Liver (tissue), 9 donors: ENCODE data around the gene ZNF776. TPM values are rescaled to one million over a fixed set of nuclear protein-coding genes. Genes with fewer than 3 reads are reported as not detected.

Experiments used
- DNase-seq: peaks from one replicate; pipeline ENCODE4 v3.0.0-alpha.2; 2017; ENCODE audit warnings: low spot score
- H3K27ac ChIP-seq, 2 donors: one replicate each; pipeline ENCODE4 v1.7.0; 2013; ENCODE audit warnings: inconsistent platforms in 2 of 2, low read length in 2 of 2, control low read depth in 1 of 2, low read depth in 1 of 2, mild to moderate bottlenecking in 1 of 2
- H3K27me3 ChIP-seq, 4 donors: one replicate each; pipeline versions ENCODE4 v1.6.1 to v1.7.0; 2013; ENCODE audit warnings: low read length in 3 of 4, inconsistent platforms in 1 of 4, mild to moderate bottlenecking in 1 of 4, moderate library complexity in 1 of 4; ENCODE audit not compliant: control insufficient read depth in 4 of 4, insufficient read depth in 4 of 4
- H3K36me3 ChIP-seq, 4 donors: one replicate each; pipeline versions ENCODE4 v1.6.1 to v1.7.0; 2013; ENCODE audit warnings: low read length in 3 of 4, mild to moderate bottlenecking in 3 of 4, low read depth in 1 of 4, moderate library complexity in 1 of 4; ENCODE audit not compliant: control insufficient read depth in 4 of 4, insufficient read depth in 3 of 4
- H3K4me1 ChIP-seq, 4 donors: one replicate each; pipeline versions ENCODE4 v1.6.1 to v1.7.0; 2013; ENCODE audit warnings: low read length in 3 of 4, mild to moderate bottlenecking in 3 of 4, moderate library complexity in 1 of 4; ENCODE audit not compliant: control insufficient read depth in 4 of 4, insufficient read depth in 4 of 4
- H3K4me3 ChIP-seq, 3 donors: one replicate each; pipeline versions ENCODE4 v1.6.1 to v1.7.0; 2013; ENCODE audit warnings: low read length in 3 of 3, control low read depth in 1 of 3, low read depth in 1 of 3, mild to moderate bottlenecking in 1 of 3
- H3K9ac ChIP-seq, 2 donors: one replicate each; pipeline ENCODE4 v1.7.0; 2013; ENCODE audit warnings: low read length in 2 of 2, mild to moderate bottlenecking in 2 of 2, moderate library complexity in 2 of 2, control low read depth in 1 of 2, low read depth in 1 of 2
- H3K9me3 ChIP-seq, 4 donors: one replicate each; pipeline versions ENCODE4 v1.6.1 to v1.7.0; 2013; ENCODE audit warnings: low read length in 3 of 4; ENCODE audit not compliant: control insufficient read depth in 4 of 4
- CTCF ChIP-seq: fragments of 150-350 bp; IDR thresholded peaks from 2 replicates; pipeline ENCODE4 v1.5.1; 2017; ENCODE audit warnings: improper control_type of control experiment, low read depth, low read length; ENCODE audit not compliant: missing input control
- EGR1 ChIP-seq, 2 donors: IDR thresholded peaks; 2 replicates each; pipeline ENCODE4 v1.6.1; 2016 to 2018; ENCODE audit warnings: antibody characterized with exemption in 2 of 2, low read depth in 2 of 2
- FOXA1 ChIP-seq: IDR thresholded peaks from 2 replicates; pipeline ENCODE4 v1.6.1; 2016; ENCODE audit warnings: antibody characterized with exemption
- FOXA2 ChIP-seq: IDR thresholded peaks from 2 replicates; pipeline ENCODE4 v1.6.1; 2016; ENCODE audit warnings: antibody characterized with exemption
- GABPA ChIP-seq, 2 donors: IDR thresholded peaks in 1 of 2; conservative IDR thresholded peaks in 1 of 2; 2 replicates each; pipeline ENCODE4 v1.6.1; 2016; ENCODE audit warnings: antibody characterized with exemption in 2 of 2, mild to moderate bottlenecking in 1 of 2, moderate library complexity in 1 of 2
- HNF4A ChIP-seq, 2 donors: conservative IDR thresholded peaks; 2 replicates each; pipeline ENCODE4 v1.6.1; 2016; ENCODE audit warnings: antibody characterized with exemption in 2 of 2, mild to moderate bottlenecking in 2 of 2
- HNF4G ChIP-seq: IDR thresholded peaks from 2 replicates; pipeline ENCODE4 v1.6.1; 2016; ENCODE audit warnings: antibody characterized with exemption
- NR2F2 ChIP-seq: IDR thresholded peaks from 2 replicates; pipeline ENCODE4 v1.6.1; 2016; ENCODE audit warnings: antibody characterized with exemption
- RAD21 ChIP-seq, 2 donors: IDR thresholded peaks; 2 replicates each; pipeline ENCODE4 v1.6.1; 2016; ENCODE audit warnings: antibody characterized with exemption in 2 of 2, mild to moderate bottlenecking in 2 of 2
- RXRA ChIP-seq, 2 donors: IDR thresholded peaks; 2 replicates each; pipeline ENCODE4 v1.6.1; 2017 to 2018; ENCODE audit warnings: antibody characterized with exemption in 2 of 2, mild to moderate bottlenecking in 1 of 2
- SP1 ChIP-seq: IDR thresholded peaks from 2 replicates; pipeline ENCODE4 v1.6.1; 2018; ENCODE audit warnings: antibody characterized with exemption, mild to moderate bottlenecking
- TAF1 ChIP-seq: conservative IDR thresholded peaks from 2 replicates; pipeline ENCODE4 v1.6.1; 2016; ENCODE audit warnings: antibody characterized with exemption, mild to moderate bottlenecking
- YY1 ChIP-seq: IDR thresholded peaks from 2 replicates; pipeline ENCODE4 v1.6.1; 2016; ENCODE audit warnings: antibody characterized with exemption, mild to moderate bottlenecking
- WGBS: extraction: QIAGEN DNeasy Blood & Tissue Kit; methylation state at CpG from one replicate; pipeline ENCODE4 v1.1.7; 2013; 5-methylcytosine and 5-hydroxymethylcytosine counted together
- polyA plus RNA-seq, 2 donors: library from polyadenylated mRNA; stranded (reverse) in 1 of 2; unstranded in 1 of 2; fragments of 200-250 nt in 1 of 2; fragments of >200 nt in 1 of 2; fragmentation: Nextera tagmentation in 1 of 2; extraction: Ambion mirVana in 1 of 2; gene quantifications; one replicate each; pipeline versions ENCODE4 v1.2.1 to v1.2.3, GENCODE V29; 2013 to 2015
- total RNA-seq, 2 donors: library from RNA; depleted of rRNA; stranded (reverse); fragments of >200 nt; gene quantifications; one replicate each; pipeline ENCODE4 v1.2.3, GENCODE V29; 2014
- TF ChIP-seq, protein P1 (sequence below): IDR thresholded peaks from 2 replicates; pipeline ENCODE4 v1.6.1; 2016; ENCODE audit warnings: antibody characterized with exemption
- TF ChIP-seq, protein P2 (sequence below): IDR thresholded peaks from 2 replicates; pipeline ENCODE4 v1.6.1; 2016; ENCODE audit warnings: antibody characterized with exemption
- TF ChIP-seq, protein P3 (sequence below): IDR thresholded peaks from 2 replicates; pipeline ENCODE4 v1.6.1; 2016; ENCODE audit warnings: antibody characterized with exemption, mild to moderate bottlenecking
- TF ChIP-seq, protein P4 (sequence below): IDR thresholded peaks from 2 replicates; pipeline ENCODE4 v1.6.1; 2016; ENCODE audit warnings: antibody characterized with exemption
- donor health status: healthy.
- donor health status: healthy.
- donor health status: healthy.
- donor health status: healthy.
- donor health status: healthy.

Gene ZNF776
- total and polyA plus RNA-seq, 4 donors: 2.0 to 20.3 (median 6.4) TPM

DNA sequence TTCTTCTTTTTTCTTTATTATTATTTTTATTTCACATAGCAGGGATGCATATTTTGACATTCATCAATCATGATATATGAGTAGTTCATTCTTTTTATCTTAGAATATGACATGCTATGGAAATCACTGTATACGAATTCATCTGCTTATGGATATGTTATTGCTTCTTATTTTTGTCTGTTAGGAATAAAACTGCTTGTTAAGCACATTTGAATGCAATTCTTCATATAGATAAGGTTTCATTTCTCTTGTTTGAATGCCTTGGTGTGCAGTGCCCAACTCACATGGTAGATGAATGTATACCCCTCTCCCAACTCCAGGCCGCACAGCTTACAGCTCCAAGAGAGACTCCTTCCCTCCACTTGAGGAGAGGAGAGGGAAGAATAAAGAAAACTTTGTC lies 11.3 kb downstream of the ZNF776 start:
- TF ChIP-seq TAF1 (no peak), FOXA1 (no peak), HNF4A (conservative IDR thresholded peaks at IDR 0.05) (no peak), EGR1 (IDR thresholded peaks at IDR 0.05; ENCODE audit: low read depth in 2 of 2) (no peak), FOXA2 (no peak), SP1 (no peak), GABPA (IDR thresholded peaks at IDR 0.05 in 1 of 2, conservative IDR thresholded peaks at IDR 0.05 in 1 of 2) (no peak), YY1 (no peak), NR2F2 (no peak), RAD21 (IDR thresholded peaks at IDR 0.05) (no peak), RXRA (IDR thresholded peaks at IDR 0.05) (no peak), CTCF (no peak), HNF4G (no peak)
- TF ChIP-seq, protein P1, sequence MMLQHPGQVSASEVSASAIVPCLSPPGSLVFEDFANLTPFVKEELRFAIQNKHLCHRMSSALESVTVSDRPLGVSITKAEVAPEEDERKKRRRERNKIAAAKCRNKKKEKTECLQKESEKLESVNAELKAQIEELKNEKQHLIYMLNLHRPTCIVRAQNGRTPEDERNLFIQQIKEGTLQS: no peak
- TF ChIP-seq, protein P2, sequence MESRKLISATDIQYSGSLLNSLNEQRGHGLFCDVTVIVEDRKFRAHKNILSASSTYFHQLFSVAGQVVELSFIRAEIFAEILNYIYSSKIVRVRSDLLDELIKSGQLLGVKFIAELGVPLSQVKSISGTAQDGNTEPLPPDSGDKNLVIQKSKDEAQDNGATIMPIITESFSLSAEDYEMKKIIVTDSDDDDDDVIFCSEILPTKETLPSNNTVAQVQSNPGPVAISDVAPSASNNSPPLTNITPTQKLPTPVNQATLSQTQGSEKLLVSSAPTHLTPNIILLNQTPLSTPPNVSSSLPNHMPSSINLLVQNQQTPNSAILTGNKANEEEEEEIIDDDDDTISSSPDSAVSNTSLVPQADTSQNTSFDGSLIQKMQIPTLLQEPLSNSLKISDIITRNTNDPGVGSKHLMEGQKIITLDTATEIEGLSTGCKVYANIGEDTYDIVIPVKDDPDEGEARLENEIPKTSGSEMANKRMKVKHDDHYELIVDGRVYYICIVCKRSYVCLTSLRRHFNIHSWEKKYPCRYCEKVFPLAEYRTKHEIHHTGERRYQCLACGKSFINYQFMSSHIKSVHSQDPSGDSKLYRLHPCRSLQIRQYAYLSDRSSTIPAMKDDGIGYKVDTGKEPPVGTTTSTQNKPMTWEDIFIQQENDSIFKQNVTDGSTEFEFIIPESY: no peak
- TF ChIP-seq, protein P3, sequence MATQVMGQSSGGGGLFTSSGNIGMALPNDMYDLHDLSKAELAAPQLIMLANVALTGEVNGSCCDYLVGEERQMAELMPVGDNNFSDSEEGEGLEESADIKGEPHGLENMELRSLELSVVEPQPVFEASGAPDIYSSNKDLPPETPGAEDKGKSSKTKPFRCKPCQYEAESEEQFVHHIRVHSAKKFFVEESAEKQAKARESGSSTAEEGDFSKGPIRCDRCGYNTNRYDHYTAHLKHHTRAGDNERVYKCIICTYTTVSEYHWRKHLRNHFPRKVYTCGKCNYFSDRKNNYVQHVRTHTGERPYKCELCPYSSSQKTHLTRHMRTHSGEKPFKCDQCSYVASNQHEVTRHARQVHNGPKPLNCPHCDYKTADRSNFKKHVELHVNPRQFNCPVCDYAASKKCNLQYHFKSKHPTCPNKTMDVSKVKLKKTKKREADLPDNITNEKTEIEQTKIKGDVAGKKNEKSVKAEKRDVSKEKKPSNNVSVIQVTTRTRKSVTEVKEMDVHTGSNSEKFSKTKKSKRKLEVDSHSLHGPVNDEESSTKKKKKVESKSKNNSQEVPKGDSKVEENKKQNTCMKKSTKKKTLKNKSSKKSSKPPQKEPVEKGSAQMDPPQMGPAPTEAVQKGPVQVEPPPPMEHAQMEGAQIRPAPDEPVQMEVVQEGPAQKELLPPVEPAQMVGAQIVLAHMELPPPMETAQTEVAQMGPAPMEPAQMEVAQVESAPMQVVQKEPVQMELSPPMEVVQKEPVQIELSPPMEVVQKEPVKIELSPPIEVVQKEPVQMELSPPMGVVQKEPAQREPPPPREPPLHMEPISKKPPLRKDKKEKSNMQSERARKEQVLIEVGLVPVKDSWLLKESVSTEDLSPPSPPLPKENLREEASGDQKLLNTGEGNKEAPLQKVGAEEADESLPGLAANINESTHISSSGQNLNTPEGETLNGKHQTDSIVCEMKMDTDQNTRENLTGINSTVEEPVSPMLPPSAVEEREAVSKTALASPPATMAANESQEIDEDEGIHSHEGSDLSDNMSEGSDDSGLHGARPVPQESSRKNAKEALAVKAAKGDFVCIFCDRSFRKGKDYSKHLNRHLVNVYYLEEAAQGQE: no peak
- TF ChIP-seq, protein P4, sequence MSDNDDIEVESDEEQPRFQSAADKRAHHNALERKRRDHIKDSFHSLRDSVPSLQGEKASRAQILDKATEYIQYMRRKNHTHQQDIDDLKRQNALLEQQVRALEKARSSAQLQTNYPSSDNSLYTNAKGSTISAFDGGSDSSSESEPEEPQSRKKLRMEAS: no peak
- WGBS: 97% methylated on average over 2 of the region's 2 CpGs
- no peak overlapping the region for H3K9ac ChIP-seq
- peaks cover 13 to 67% (median 44%) of the 10 kb centered on the region in 4 donors for H3K9me3 ChIP-seq
- no peak overlapping the region for H3K27ac ChIP-seq
- peak overlapping the region in 2 of 3 donors; percentile 4 to 41 for H3K4me3 ChIP-seq
- H3K4me1 ChIP-seq: no peaks in the 10 kb centered on the region
- DNase-seq: no peak
- peaks cover 13 to 86% (median 65%) of the 10 kb centered on the region in 4 donors for H3K36me3 ChIP-seq
- H3K27me3 ChIP-seq: no peaks in the 10 kb centered on the region
